ENCODE results near the gene ITFG1. TPM values are rescaled to one million over a fixed set of nuclear protein-coding genes. Genes with fewer than 3 reads are reported as not detected.

Gene ITFG1
- total and polyA plus RNA-seq, 2 of the 13 experiments (the other 11 are each of a cell fraction or from before 2014, with no cell fraction given): 74.5 to 150 TPM

DNA sequence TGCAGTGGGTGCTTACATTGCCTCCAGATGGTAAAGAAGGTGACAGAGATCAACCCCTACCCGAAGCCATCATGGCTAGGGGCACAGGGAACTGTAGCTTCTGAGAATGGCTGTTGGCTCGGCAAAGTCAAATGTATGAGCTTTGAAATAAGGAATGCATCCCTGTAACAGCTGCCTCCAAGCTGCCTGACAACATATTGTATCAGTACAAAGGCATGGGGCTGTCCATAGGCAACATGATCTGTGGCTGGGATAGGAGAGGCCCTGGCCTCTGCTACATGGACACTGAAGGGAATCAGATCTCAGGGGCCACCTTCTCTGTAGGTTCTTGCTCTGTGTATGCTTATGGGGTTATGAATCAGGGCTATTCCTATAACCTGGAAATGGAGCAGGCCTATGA lies 197.9 kb downstream of the ITFG1 start:
- DNase-seq (ENCODE audit: low spot score) (no peak), FAIRE-seq (no peak), ATAC-seq (no peak)
- TF ChIP-seq, protein P1, sequence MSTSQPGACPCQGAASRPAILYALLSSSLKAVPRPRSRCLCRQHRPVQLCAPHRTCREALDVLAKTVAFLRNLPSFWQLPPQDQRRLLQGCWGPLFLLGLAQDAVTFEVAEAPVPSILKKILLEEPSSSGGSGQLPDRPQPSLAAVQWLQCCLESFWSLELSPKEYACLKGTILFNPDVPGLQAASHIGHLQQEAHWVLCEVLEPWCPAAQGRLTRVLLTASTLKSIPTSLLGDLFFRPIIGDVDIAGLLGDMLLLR (CRISPR knock-in tag; IDR thresholded peaks at IDR 0.05): no peak
- TF ChIP-seq ZKSCAN1 (IDR thresholded peaks at IDR 0.05; ENCODE audit: low read length) (no peak), CENPX (CRISPR knock-in tag; IDR thresholded peaks at IDR 0.05) (no peak), TOE1 (CRISPR knock-in tag; IDR thresholded peaks at IDR 0.05) (no peak), POLR2A (IDR thresholded peaks at IDR 0.05; ENCODE audit: insufficient read depth in 1 of 2, low read depth in 2 of 2, low read length in 2 of 2) (no peak), ZNF761 (CRISPR knock-in tag; conservative IDR thresholded peaks at IDR 0.05) (no peak), HDAC6 (IDR thresholded peaks at IDR 0.05; ENCODE audit: low read depth, low read length) (no peak), ZNF746 (CRISPR knock-in tag; IDR thresholded peaks at IDR 0.05) (no peak), KMT2A (CRISPR knock-in tag; IDR thresholded peaks at IDR 0.05) (no peak), CC2D1A (CRISPR knock-in tag; IDR thresholded peaks at IDR 0.05) (no peak), ZFP90 (CRISPR knock-in tag; IDR thresholded peaks at IDR 0.05; ENCODE audit: borderline replicate concordance) (no peak)
- TF ChIP-seq, protein P2, sequence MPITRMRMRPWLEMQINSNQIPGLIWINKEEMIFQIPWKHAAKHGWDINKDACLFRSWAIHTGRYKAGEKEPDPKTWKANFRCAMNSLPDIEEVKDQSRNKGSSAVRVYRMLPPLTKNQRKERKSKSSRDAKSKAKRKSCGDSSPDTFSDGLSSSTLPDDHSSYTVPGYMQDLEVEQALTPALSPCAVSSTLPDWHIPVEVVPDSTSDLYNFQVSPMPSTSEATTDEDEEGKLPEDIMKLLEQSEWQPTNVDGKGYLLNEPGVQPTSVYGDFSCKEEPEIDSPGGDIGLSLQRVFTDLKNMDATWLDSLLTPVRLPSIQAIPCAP (CRISPR knock-in tag; IDR thresholded peaks at IDR 0.05; ENCODE audit: low read depth): no peak
- TF ChIP-seq, protein P3, sequence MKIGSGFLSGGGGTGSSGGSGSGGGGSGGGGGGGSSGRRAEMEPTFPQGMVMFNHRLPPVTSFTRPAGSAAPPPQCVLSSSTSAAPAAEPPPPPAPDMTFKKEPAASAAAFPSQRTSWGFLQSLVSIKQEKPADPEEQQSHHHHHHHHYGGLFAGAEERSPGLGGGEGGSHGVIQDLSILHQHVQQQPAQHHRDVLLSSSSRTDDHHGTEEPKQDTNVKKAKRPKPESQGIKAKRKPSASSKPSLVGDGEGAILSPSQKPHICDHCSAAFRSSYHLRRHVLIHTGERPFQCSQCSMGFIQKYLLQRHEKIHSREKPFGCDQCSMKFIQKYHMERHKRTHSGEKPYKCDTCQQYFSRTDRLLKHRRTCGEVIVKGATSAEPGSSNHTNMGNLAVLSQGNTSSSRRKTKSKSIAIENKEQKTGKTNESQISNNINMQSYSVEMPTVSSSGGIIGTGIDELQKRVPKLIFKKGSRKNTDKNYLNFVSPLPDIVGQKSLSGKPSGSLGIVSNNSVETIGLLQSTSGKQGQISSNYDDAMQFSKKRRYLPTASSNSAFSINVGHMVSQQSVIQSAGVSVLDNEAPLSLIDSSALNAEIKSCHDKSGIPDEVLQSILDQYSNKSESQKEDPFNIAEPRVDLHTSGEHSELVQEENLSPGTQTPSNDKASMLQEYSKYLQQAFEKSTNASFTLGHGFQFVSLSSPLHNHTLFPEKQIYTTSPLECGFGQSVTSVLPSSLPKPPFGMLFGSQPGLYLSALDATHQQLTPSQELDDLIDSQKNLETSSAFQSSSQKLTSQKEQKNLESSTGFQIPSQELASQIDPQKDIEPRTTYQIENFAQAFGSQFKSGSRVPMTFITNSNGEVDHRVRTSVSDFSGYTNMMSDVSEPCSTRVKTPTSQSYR (CRISPR knock-in tag; IDR thresholded peaks at IDR 0.05; ENCODE audit: borderline replicate concordance): no peak
- TF ChIP-seq, protein P4, sequence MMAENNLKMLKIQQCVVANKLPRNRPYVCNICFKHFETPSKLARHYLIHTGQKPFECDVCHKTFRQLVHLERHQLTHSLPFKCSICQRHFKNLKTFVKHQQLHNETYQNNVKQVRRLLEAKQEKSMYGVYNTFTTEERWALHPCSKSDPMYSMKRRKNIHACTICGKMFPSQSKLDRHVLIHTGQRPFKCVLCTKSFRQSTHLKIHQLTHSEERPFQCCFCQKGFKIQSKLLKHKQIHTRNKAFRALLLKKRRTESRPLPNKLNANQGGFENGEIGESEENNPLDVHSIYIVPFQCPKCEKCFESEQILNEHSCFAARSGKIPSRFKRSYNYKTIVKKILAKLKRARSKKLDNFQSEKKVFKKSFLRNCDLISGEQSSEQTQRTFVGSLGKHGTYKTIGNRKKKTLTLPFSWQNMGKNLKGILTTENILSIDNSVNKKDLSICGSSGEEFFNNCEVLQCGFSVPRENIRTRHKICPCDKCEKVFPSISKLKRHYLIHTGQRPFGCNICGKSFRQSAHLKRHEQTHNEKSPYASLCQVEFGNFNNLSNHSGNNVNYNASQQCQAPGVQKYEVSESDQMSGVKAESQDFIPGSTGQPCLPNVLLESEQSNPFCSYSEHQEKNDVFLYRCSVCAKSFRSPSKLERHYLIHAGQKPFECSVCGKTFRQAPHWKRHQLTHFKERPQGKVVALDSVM (CRISPR knock-in tag; IDR thresholded peaks at IDR 0.05): no peak
- TF ChIP-seq, protein P5, sequence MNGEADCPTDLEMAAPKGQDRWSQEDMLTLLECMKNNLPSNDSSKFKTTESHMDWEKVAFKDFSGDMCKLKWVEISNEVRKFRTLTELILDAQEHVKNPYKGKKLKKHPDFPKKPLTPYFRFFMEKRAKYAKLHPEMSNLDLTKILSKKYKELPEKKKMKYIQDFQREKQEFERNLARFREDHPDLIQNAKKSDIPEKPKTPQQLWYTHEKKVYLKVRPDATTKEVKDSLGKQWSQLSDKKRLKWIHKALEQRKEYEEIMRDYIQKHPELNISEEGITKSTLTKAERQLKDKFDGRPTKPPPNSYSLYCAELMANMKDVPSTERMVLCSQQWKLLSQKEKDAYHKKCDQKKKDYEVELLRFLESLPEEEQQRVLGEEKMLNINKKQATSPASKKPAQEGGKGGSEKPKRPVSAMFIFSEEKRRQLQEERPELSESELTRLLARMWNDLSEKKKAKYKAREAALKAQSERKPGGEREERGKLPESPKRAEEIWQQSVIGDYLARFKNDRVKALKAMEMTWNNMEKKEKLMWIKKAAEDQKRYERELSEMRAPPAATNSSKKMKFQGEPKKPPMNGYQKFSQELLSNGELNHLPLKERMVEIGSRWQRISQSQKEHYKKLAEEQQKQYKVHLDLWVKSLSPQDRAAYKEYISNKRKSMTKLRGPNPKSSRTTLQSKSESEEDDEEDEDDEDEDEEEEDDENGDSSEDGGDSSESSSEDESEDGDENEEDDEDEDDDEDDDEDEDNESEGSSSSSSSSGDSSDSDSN (CRISPR knock-in tag; IDR thresholded peaks at IDR 0.05): no peak
- H3K9me3 ChIP-seq (ENCODE audit: low read length): no peaks in the 10 kb centered on the region
- H3K9ac ChIP-seq (ENCODE audit: insufficient read depth, low read depth, low read length): no peak overlapping the region
- in situ Hi-C loops (cut with HindIII; ENCODE audit: extremely low pct_ligation_motif_present, low pct_unique_long_range_greater_than_20kb): no loop called here
- no TSS peak for BruUV-seq (replicated peaks)
- intact Hi-C loops (cut with micrococcal nuclease; ENCODE audit: unreplicated experiment): no loop called here
- ChIA-PET POLR2A (no interaction called here), CTCF (ENCODE audit: low intra/inter-chr PET ratio, low total read pairs) (no interaction called here)
- no peak overlapping the region for H2AFZ ChIP-seq (ENCODE audit: low read length)
- 94% methylated on average over 2 of the region's 2 CpGs for WGBS (ENCODE audit: low lambda C conversion rate)
- no peaks in the 10 kb centered on the region for H3K79me2 ChIP-seq (ENCODE audit: insufficient read depth, low read length)
- no peaks in the 10 kb centered on the region for H3K27me3 ChIP-seq (ENCODE audit: control insufficient read depth in 1 of 2, insufficient read depth in 2 of 2, low read length in 2 of 2)
- no peaks in the 10 kb centered on the region for H4K20me1 ChIP-seq (ENCODE audit: insufficient read depth, low read length)
- H3K4me3 ChIP-seq (replicated peaks in 1 of 3; ENCODE audit: insufficient read depth in 1 of 3, low read depth in 2 of 3, low read length in 3 of 3): no peak overlapping the region
- H3K4me2 ChIP-seq (ENCODE audit: low read depth, low read length): no peak overlapping the region
- no peaks in the 10 kb centered on the region for H3K4me1 ChIP-seq (ENCODE audit: insufficient read depth, low read length)
- H3K36me3 ChIP-seq (replicated peaks in 1 of 2; ENCODE audit: control insufficient read depth in 1 of 2, insufficient read depth in 2 of 2, low read length in 2 of 2): peaks cover 2 to 6% of the 10 kb centered on the region in 2 experiments; a peak in 4 of 5 replicates
- H3K27ac ChIP-seq (ENCODE audit: extremely low read length, insufficient read depth, low read length): no peak overlapping the region

All from HepG2 (cell line).